ENCODE results near the gene FIBCD1.

The FIBCD1 gene

GRCh38 chr9:130854092-130854491 is 85.0 kb downstream of the FIBCD1 start:
- no peak for DNase-seq

GRCh38 chr9:130852801-130853200 is 86.2 kb downstream of the FIBCD1 start:
- no peak for DNase-seq
